ENCODE data around the gene MORN2.

MORN2 gene

GRCh38 chr2:38907743-38908562 lies 32.2 kb downstream of the MORN2 start:
- no peak for TF ChIP-seq CTCF (IDR thresholded peaks at IDR 0.05; ENCODE audit: low read depth, low read length)
- no peak for DNase-seq (ENCODE audit: extremely low read depth, low read depth)

DNA sequence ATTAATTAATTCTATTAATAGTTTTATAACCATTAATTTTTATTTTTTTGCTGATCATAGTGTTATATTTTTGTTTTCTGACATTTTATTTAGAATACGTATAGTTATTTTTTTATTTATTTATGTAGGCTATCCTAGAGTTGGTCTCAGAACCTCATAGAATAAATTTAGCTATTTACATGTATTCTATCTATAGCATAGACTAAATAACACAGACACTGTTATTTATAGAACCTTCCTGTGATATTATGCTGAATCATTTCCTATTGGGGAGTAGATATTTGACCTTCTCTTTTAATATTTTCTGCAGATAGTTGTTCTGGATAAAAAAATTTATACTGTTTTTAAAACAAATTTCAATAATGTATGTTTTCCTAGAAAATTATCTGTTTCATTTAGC lies 34.1 kb downstream of the MORN2 start:
- no peak for DNase-seq (ENCODE audit: extremely low read depth, low read depth)
- no peak for TF ChIP-seq CTCF (IDR thresholded peaks at IDR 0.05; ENCODE audit: low read depth, low read length)

DNA sequence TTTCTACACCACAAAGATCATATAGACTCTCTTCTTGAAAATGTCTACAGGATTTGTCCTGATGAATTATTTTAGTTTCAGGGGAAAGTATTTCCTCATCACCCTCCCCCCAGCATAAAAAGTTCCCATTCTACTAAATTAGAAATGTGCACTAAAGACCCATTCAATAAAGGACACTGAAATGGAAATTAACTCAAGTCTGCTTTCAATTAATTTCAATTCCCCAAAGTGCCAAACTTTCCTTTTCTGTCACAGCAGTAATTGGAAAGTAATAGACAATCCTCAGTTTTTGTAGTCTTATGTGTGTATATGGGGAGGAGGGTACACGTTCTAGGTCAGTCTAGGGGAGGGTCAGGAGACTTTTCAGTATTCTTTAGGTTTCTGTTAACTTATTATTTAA lies 35.4 kb downstream of the MORN2 start:
- no peak for DNase-seq (ENCODE audit: extremely low read depth, low read depth)
- TF ChIP-seq CTCF (IDR thresholded peaks at IDR 0.05; ENCODE audit: low read depth, low read length): no peak

DNA sequence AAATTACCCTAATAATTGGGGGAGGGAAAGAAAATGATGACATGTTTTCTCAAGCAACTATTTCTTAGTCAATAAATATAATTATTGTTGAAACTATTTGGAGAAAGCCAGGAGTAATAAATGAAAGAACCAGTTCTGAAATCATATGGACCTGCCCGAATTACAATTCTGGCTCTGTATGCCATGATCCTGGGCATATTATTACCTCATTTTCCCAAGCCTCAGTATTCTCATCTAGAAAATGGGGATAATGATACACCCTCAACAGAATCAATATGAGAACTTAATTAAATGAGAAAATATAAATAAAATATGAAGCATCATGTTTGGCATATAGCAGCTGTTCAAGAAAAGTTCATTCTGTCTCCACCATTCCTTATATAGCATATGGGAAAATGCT lies 36.8 kb downstream of the MORN2 start:
- no peak for DNase-seq (ENCODE audit: extremely low read depth, low read depth)
- no peak for TF ChIP-seq CTCF (IDR thresholded peaks at IDR 0.05; ENCODE audit: low read depth, low read length)

DNA sequence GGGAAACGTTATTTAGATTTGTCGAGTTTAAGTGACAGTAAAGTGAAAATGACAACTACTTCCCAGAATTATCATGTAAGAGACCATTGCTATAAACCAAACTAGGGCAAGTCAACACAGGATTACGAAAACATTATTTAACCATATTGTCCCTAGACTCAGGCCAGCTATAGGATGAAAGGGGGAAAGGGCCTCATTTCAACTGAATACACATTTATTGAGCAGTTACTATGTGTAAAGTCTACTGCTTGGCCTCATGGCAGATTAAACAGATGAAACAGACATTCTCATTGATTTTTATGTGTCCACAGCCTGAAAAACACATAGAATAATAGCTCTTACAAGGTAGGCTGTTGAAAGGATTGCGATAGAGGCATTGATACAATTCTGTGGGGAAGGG lies 46.6 kb downstream of the MORN2 start:
- no peak for TF ChIP-seq CTCF (IDR thresholded peaks at IDR 0.05; ENCODE audit: low read depth, low read length)
- no peak for DNase-seq (ENCODE audit: extremely low read depth, low read depth)

GRCh38 chr2:38922902-38923301 lies 47.1 kb downstream of the MORN2 start:
- TF ChIP-seq CTCF (IDR thresholded peaks at IDR 0.05; ENCODE audit: low read depth, low read length): no peak

DNA sequence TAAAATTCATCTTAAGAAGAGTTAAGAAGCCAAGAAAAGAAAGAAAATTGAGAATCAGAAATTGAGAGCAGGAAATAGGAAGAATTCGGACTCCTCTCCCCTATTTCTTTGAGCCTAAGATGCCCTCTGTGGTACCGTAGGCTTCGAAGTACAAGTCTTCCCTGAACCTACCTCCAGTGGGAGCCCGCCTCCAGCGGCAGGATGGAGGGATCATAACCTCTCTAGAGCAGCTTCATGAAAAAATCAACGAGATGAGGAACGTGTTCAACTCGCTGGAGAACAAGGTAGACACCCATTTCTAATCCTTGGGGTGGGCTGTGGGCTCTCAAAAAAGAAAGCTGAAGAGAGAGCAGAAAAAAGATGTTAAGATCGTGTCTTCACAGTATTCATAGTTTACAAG lies 50.2 kb downstream of the MORN2 start:
- DNase-seq (ENCODE audit: extremely low read depth, low read depth): no peak
- no peak for TF ChIP-seq CTCF (IDR thresholded peaks at IDR 0.05; ENCODE audit: low read depth, low read length)

More at GRCh38 chr2:38922902-38923301, 47.1 kb downstream of the MORN2 start:
- no peak for DNase-seq (ENCODE audit: extremely low read depth, low read depth)

Data from AG09319 (cell line).